ENCODE results near the gene KRT77.

GRCh38 chr12:52681526-52682380 lies 21.6 kb downstream of the KRT77 start:
- TF ChIP-seq CTCF (IDR thresholded peaks at IDR 0.05) (no peak), POLR2A (IDR thresholded peaks at IDR 0.05) (no peak), POLR2AphosphoS5 (IDR thresholded peaks at IDR 0.05) (no peak)

Measured in breast epithelium (tissue), 3 donors.